Stimulated activated CD4-positive, alpha-beta T cell treated with anti-CD3 and anti-CD28 coated beads, Interleukin-4, amount 100 ng/mL, for 1 hour (primary cell): Measurements from ENCODE around the gene CACNA1B.
"Not testable (repeated sequence)": the region's sequence is repeated elsewhere in the genome, so short reads cannot be mapped to it uniquely, and the experiment has no call there.

Source experiments
- DNase-seq: peaks from one replicate; pipeline ENCODE4 v3.0.0-alpha.2; 2020

Gene CACNA1B

DNA sequence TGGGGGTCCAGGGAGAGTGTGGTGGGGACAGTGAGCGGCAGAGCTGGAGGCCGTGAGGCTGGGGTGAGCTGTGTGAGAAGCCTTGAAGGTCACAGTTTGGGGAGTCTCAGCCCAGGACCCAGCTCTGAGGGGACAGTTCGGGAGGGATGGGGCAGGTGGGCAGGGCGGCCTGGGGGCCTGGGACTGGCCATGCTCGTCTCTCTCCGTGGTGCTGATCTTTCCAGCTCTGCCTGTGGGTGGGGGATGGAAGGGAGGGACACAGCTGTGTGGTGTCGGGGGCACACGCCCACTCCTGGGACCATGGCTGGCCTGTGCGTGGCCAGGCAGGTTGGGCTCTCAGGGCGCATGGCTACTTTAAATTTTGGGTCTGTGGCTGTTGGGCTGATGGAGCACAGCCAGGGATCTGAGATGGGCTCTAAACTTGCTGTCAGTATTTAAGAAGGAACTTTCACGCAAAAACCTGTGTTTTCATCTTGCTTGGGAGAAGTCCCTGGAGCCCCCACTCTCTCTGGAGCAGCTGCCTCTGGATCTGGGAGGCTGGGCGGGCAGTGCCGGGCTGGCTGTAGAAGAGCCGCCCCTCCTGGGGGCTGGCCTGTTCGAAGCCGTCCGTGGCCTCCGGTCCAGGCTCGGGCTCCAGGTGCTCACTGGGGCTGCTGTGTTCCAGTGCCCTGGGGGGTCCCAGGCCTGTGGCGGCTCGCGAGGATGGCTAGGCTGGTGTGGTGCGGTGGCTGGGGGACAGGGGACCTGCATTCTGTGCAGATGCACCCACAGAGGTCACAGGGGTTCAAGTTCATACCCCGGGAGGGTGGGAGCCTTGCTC, 13.4 kb downstream of the CACNA1B start:
- not testable (repeated sequence) for DNase-seq

DNA sequence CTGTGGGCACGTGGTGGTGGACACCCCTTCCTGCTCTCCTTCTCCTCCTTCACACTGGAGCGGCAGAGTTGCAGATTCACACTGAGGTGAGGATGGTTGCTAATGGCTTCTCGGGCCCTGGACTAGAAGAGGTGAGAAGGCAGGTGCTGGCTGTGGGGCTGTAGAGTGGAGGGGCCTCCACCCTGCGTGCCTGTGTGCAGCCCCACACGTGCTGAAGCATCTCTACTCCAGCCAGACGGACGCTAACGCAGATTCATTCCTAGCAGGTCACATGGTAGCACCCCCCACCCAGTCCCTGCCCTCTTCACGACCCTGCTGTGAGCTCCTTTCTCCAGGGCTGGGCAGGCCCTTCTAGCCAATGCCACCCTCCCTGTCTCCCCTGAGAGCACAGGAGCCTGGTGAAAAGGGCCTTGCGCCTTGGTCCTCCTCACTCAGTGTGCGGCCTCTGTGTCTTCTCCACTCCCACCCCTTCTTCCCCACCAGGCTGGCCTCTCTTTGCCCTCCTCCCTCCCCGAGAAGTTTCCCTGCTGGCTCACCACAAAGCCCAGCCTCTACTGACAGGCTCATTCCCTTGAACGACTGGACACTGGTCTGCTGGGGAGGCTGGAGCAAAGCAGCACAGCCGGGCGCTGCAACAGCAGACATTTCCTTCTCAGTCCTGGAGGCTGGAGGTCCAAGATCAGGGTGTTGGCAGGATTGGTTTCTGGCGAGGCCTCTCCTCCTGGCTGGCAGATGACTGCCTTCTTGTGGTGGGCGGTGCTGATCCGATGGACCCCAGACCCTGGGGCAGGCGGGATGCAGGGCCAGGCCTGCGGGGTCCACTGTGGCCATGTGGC, 14.2 kb downstream of the CACNA1B start:
- no peak for DNase-seq

DNA sequence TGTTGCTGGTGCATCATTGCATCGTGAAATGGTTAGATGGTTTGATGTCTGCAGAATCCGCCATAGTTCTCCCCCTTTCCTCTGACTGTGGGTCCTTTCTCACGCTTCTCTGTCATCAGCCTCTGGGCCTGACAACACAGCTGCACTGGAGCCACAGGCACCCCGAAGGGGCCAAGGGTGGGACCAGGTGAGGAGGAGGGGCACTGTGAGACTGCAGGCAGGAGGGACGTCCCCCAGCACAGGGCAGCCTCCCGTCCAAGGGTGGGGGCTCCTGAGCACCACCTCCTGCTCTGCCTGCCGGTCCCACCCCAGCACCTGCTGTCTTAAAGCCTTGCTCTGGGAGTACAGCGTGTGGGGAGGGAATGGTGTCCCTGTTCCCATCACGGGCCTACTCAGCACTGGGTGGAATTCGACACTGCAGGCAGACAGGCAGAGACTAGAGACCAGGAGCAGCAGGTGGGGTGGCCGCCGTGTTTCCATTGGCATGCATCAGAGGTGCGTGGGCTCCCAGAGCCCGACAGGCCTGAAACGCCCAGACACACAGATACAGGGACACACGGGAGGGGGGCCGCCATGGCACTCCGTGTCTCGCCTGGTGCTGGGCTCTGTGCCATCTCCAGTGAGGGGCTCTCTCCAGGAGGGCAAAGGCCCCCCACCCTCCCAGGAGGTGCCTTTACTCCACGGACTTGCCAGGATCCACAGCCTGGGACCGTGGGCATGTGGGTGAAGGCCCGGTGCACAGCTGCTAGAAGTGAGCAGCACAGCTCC, 15.0 kb downstream of the CACNA1B start:
- no peak for DNase-seq

DNA sequence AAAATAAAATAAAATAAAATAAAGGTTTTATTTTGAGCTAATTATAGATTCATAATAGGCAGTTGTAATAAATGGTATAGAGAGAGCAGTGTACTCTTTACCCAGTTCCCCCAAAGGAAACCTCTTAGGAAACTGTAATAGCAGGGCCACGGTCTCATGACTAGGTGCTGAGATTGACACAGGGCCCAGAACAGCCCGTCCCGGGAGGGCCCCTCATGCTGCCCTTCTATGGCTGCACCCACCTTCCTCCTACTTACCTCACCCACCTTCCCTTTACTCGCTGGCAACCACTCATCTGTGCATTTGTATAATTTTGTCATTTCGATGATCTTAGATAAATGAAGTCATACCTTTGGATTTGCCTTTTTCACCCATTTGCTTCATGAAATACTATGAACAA, 16.1 kb downstream of the CACNA1B start:
- DNase-seq: no peak

DNA sequence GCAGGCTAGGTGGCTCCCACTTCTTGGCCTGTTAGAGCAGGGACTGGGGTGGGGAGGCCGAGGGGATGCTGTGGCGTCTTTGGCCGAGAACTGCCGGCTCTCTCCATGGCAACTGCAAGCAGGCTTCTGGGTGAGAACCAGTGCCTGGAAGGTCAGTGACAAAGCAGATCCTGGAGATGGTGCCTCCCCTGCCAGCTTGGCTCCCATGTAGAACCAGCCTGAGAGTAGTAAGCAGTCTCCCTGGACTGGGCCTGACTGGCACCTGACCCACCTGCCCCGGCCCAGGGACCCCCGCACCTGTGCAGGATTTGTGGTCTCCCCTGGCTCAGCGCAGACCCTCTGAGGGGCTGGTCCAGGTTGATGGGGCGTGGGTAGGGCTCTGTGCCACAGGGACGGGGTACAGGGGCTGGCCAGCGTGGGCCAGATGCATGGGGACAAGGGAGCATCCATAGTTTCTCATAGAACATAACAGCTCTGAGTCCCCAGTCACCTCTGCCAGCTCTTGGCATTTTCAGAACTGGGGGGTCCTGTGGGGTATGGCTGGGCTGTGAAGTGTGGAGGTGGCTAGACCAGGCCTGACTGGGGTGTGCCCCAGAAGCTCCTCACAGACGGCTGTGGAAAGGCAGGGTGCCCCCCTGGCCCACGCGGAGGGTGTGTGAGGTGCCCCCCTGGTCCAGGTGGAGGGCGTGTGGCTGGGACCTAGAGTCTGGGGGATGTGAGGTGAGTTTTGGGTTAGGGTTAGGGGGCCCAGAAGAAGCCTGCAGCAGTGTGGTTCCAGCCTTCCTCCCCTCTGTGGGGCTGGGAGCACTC, 22.2 kb downstream of the CACNA1B start:
- no peak for DNase-seq

DNA sequence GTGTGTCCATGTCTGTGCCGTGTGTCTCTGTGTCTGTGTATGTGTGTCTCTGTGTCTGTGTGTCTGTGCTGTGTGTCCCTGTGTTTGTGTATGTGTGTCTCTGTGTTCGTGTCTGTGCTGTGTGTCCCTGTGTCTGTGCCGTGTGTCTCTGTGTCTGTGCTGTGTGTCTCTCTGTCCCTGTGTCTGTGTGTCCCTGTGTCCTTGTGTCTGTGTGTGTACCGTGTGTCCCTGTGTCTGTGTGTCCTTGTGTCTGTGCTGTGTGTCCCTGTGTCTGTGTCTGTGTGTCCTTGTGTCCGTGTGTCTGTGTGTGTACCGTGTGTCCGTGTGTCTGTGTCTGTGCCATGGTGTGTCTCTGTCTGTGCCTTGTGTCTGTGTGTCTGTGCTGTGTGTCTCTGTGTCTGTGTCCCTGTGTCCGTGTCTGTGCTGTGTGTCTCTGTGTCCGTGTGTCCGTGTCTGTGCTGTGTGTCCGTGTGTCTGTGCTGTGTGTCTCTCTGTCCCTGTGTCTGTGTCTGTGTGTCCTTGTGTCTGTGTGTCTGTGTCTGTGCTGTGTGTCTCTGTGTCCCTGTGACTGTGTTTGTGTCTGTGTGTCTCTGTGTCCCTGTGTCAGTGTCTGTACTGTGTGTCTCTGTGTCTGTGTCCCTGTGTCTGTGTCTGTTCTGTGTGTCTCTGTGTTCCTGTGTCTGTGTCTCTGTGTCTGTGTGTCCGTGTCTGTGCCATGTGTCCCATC, 23.2 kb downstream of the CACNA1B start:
- no peak for DNase-seq

DNA sequence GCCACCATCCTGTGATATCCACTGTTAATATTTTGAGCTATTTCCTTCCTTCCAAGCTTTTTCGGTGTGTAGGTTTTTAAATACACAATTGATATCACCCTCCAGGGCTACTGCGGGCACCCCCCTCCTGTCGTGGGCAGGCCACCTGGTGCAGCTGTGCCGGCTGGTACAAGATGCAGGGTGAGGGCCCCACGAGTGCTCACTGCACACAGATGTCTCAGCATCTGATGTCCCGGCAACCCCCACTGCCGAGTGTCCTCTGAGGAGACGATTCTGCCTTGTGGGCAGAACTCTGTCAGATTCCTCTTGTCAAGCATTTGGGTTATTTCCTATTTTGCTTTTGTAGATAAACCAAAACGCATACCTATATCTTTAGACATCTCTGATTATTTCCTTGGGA, 25.1 kb downstream of the CACNA1B start:
- no peak for DNase-seq

DNA sequence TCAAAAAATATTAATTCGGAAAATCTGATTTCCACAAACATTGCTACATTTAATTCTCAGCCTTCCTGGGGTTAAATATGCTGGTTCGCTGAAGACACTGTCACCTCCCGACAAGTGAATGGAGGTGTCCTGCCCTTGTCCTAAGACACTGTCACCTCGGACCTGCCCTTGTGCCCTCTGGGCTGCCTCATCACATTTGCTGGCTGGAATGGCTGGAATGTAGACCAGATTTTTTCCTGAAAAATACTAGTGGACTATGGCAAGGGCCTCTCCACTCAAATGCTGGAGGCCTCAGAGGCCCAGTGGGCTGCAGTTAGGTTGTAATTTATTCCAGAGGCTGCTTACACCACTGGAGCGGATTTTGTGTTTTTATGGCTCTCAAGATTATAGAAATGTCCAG, 28.2 kb downstream of the CACNA1B start:
- DNase-seq: no peak

DNA sequence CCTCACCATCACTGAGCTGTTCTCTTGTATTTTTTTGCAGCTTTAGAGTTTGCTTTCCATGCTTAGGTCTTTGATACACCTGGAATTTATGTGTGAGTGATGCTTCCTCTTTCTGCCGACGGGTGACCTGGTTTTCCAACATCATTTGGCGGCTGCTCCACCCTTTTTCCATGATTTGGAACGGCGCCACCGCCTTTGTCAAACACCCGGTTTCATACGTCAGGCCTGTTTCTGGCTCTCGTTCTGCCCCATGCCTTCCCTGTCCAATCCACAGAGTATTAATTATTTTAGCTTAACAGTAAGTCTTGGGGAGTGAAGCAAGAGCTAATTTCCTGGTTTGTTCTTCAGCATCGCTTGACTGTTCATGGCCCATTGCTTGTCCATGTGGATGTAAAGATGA, 30.2 kb downstream of the CACNA1B start:
- no peak for DNase-seq

DNA sequence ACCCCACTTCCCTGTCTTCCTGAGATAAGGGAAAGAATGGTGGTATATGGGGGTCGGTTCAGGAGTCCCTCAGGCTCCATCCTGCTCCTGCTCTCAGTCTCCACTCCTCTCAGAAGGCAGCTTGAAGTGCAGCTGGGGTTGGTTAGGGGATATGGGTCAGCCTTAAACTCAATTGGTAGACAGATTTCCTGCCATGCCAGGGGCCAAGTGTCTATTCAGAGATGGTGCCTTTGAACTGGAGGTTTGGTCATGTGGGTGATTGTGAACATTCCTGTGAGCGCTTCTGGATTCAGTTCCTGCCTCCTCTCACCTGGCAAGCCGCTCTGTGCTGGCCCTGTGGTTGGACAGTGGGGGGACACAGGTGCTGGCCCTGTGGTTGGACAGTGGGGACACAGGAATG, 35.1 kb downstream of the CACNA1B start:
- no peak for DNase-seq

DNA sequence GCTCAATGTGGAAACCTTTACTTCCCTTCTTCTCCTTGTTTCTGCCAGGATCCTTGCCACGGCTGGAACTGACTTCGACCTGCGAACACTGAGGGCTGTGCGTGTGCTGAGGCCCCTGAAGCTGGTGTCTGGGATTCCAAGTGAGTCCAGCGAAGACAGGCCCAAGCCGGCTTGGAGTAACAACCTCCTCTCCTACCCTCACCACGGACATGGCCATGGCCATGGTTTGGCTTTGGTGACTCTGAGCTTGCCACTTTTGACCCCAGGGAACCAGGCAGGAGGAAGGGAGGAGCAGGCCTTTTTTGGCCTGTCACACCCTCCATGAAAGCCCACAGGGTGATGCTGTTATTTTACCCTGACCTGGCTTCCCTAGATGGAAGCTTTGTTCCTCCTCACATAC, 35.5 kb downstream of the CACNA1B start:
- no peak for DNase-seq

DNA sequence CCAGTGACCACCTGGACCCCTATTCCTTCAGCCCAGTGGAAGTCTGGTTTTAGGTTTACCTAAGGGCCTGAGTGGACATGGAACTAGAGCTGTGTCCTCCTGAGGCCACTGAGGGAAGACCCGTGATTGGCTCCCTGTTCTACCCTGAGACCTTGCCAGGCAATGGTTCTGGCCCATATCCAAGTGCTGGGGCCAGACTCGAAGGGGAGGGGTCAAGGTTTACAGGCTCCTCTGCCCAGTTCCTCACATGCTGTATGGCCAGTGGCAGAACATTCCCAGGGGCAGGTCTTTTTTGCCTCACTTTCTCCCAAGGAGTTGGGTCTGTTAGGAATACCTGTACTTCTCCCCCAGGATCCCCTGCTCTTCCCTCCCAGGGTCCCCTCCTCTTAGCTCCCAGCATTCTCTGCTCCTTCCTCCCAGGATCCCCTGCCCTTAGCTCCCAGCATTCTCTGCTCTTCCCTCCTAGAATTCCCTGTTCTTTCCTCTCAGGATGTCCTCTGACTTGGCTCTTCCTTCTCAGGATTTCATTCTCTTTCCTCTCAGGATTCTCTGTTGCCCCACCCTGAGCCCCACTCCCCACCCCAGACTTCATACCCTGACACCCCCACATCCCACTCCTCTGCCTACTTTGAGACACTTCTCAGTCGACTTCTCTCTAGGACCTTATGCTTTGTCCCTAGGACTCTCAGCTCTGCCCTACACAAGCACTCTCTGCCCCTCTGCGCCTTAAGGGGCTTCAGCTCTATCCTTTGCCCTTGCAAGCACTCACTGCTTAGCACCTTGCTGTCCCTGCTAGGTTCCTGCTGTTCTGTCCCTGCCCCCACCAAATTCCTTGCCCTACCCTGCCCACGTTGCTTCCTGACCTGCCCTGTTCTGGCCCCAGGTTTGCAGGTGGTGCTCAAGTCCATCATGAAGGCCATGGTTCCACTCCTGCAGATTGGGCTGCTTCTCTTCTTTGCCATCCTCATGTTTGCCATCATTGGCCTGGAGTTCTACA, 36.5 kb downstream of the CACNA1B start:
- no peak for DNase-seq

DNA sequence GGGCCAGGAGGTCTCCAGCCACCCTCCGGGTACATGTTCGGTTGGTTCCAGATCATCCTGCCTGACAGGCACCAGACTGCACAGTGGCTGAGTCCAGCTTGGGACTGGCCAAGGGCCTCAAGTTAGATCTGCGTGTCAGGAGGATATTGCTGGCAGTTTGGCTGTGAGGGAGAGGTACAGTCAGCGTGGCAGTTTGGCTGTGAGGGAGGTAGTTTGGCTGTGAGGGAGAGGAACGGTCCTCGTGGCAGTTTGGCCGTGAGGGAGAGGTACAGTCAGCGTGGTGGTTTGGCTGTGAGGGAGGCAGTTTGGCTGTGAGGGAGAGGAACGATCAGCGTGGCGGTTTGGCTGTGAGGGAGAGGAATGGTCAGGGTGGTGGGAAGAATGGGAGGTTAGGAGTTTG, 39.0 kb downstream of the CACNA1B start:
- DNase-seq: no peak

DNA sequence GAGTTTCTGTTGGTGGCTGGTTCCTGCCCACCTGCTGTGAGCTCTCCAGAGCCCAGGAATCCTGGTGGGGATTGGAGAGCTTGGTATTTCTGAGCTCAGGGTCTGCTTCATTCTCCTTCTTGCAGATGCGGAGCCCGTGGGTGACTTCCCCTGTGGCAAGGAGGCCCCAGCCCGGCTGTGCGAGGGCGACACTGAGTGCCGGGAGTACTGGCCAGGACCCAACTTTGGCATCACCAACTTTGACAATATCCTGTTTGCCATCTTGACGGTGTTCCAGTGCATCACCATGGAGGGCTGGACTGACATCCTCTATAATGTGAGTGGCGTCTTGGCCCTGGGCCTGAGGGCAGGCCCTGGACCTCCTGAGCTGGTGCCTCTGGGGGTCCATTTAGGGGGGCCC, 39.5 kb downstream of the CACNA1B start:
- no peak for DNase-seq

DNA sequence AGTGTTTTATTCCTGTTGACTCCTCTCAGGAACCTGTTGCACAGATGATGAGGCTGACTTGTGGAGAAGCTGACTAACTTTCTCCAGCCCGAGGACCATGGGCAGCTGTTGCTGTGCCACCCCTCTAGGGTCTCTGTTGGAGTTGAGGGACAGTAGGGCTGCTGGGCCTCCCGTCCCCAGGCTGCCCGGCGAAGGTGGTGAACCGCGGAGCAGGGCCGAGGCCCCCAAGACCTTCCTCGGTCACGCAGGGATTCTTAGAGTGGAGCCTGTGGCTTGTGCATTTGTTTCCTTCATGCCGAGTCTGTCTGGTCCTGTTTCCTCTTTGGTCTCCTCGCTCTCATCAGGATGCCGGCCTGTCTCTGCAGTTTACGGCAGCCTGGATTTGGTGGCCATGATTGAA, 40.2 kb downstream of the CACNA1B start:
- no peak for DNase-seq

DNA sequence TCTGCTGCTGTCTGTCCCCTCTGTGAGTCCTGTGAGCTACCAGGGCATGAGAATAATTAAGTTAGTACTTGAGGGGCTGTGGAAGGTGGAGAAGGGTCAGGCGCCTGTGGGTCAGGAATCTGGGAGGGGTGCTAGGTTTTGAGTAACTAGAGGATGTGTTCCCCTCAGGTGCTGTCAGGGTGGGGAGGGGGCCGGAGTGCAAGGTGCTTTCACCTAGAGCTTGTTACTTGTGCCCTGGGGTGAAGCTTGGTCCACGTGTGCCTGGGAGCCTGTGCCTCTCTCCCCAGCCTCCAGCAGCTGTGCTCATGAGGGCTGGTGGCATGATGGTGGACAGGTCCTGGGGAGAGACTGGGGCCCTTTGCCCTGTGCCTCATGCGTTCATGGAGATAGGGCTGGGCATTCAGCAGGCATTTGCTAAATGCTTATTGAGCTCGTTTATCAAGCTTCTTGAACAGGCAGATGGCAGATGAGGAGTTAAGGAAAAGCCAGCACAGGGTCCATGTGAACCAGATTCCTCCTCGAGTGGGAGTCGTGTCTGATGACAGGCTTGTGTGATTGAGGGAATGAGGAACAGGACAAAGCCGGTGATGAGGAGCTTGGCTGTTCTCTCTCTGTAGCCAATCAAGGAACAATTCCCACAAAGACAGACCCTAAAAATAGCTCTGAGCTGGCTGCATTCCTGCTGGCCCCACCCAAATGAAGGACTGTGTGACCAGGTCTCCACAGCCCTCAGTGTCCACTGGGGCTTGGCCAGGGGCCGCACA, 40.9 kb downstream of the CACNA1B start:
- DNase-seq: no peak

DNA sequence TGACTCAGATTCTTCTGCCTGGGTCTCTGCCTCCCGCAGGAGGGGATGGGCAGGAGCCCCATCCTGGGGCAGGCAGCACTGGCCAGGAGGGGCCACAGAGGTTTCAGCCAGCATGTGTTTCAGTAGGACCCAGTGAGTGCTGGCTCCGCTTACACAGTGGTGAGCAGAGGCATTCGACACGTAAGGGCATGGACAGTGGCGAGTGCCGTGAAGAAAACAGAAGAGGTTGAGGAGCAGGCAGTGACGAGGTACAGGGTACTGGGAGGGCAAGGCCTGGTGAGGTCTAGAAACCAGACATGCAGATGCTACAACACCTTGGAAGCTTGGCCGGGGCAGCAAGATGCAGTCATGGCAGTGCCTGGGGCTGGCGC, 41.5 kb downstream of the CACNA1B start:
- DNase-seq: no peak

DNA sequence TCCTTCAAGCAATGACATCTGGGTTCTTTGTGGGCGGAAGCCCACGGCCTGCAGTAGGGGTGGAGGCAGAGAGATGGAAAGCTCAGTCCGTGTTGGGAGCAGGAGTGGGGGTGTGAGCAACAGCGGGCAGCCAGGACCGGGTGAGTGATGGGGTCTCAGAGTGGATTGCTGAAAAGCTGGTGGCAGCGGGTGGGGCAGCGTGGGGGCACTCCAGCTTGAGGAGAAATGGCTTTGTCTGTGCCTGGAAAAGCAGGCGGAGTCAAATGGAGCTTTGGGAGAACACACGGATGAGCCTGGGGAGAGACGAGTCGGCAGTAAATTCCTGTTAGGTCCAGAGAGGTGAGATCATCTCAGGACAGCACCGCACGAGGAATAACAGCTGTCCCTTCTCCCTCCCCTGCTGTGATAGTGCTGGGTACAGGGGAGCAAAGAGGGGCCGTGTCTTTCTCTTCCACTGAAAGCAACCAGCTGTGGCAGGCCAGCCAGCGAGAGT, 42.1 kb downstream of the CACNA1B start:
- no peak for DNase-seq

DNA sequence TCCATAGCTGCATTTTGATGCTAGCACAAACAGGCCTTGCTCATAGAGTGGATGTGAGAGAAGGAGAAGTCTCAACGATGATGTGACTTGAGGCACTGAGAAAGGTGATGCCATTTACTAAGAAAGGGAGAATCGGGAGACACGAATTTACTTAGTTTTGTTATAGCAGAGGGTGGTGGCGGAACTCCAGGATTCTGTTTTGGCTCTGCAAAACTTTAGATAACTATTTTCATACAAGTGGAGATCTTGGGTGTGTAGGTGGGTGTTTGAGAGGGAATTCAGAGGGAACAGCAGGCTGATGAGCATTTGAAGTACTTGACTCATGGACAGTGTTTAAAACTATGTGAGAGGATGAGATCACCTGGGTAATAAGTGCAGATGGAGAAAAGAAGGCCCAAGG, 43.2 kb downstream of the CACNA1B start:
- no peak for DNase-seq

DNA sequence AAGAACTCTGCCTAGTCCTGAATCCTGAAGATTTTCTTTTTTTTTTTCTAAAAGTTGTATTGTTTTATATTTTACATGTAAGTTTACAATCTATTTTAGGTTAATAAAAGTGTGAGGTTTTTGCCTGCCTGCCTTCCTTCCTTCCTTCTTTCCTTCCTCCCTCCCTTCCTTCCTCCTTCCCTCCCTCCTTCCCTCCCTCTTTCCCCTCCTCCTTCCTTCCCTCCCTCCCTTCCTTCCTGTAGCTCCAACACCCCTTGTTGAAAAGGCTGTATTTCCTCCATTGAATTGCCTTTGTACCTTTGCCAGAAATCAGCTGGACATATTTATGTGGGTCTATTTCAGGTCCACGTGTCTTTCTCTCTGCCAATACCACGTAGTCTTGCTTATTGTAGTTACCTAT, 46.6 kb downstream of the CACNA1B start:
- no peak for DNase-seq
